Activated CD4-positive, alpha-beta T cell treated with anti-CD3 and anti-CD28 coated beads, Interleukin-10, Interleukin-2, amounts not matched to agents 100 ng/mL and 50 ng/mL, durations not matched to agents 16 hours and 8 hours (primary cell): ENCODE results near the gene AFAP1.

ENCODE experiments used
- DNase-seq: peaks from one replicate; pipeline ENCODE4 v3.0.0-alpha.2; 2020

AFAP1 gene

DNA sequence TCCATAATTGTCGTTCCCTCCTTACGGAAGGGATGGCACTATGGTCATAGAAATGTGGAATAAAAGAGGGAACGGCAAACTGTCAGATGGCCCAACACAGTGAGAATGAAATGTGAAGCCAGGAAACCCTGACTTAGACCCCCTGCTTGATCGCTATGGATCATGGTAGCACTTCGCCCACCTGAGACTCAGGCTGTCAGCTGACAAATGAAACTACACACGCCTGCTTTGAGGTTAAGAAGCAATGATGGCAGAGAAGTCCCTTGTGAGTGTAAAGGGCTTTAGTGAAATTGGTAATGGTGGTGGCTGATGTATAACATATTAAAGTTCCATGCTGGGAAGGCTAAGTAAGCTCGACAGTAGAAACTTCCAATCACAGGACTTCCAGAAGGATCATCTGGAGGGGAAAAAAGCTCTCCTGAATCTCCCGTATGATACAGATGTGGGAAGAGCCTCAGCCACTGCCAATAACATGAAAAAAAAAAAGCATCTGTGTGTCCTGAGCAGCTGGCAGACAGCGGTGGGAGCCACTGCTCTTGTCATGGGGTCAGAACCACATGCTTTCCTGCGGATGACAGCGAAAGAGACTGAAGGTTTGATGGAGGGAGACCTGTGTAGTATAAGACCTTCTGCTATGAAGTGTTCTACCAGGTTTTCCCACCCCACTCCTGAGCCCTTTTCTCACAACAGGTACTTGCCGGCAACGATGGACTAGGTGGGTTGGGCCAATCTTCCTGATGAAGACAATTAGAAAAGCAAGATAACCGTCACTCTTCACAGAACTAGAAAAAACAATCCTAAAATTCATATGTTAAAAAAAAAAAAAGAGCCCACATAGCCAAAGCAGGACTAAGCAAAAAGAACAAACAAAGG, 107.6 kb downstream of the AFAP1 start:
- DNase-seq: no peak

GRCh38 chr4:7831330-7831729, 108.3 kb downstream of the AFAP1 start:
- peak; percentile 81 for DNase-seq

- no peak for DNase-seq
Measured at GRCh38 chr4:7830747-7831146, 108.9 kb downstream of the AFAP1 start.

DNA sequence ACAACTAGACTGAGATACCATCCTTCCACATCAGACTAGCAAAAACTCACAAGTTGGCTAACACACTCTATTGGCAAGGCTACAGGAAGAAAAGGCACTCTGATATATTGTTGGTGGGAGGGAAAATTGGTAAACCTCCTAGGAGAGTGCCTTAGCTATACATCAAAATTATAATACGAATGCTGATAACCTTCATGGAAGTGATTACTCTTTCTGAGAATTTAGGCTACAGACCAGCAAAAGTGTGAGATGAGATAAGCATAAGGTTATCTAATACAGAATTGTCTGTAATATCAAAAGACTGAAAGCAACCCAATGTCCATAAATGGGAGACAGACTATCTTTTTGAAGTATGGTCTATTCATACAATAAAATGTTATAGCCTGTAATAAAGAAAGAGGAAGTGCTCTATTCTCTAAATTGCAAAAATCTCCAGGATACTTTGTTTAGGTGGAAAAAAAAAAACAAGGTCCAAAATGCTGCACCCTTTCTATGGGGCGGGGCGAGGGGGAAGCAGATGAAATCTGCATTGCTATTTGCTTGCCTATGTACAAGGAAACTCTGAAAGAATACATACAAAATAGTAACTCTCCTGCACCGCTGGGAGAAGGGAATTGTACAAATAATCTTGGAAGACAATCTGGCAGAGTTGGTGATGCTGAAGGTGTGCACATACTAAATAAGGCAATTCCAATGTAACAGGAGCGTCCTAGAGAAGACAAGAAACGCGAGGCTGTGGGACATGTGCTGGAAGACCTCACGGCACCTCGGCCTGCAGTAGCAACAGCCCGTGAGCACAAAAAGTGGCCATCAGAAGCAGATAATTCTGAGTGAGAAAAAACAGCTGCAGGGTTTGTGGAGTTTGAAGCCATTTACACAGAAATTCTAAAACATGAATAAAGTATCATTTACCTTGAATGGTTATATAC, 109.7 kb downstream of the AFAP1 start:
- peak; percentile 46 for DNase-seq

- no peak for DNase-seq
Measured at GRCh38 chr4:7828793-7829301, 110.8 kb downstream of the AFAP1 start.

DNA sequence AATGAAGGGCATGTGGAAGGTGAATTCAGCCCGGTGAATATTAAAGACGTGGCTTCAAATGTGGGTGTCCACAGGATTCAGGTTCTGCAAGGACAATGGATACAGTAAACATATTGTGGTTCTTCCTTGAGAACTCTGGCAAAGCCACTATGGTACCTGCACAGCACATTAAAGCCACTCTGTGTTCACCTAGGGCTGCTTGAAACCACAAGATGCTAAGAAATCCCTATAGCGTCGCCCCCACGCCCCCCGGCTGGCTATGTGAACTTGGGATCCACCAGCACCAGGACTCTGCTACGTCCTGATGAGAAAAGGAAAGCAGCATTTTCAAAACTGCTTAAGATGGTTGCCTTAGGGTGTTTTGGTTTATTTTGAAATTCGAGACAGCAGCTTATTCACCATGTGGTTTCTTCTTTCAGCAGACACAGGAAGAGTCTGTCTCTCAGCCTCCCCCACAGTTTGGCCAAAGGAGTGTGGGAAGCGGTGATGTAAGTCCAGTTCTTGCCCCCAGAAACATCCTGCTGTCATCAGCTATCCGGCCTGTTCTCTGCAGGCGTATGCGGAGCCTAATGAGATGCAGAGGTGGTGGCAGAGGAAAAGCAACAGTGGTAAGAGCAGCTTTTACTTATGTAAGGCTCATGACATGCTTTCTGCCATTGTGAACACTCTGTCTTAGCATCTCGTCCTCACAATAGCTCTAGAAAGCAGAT, 111.5 kb downstream of the AFAP1 start:
- DNase-seq: peak; percentile 81

DNA sequence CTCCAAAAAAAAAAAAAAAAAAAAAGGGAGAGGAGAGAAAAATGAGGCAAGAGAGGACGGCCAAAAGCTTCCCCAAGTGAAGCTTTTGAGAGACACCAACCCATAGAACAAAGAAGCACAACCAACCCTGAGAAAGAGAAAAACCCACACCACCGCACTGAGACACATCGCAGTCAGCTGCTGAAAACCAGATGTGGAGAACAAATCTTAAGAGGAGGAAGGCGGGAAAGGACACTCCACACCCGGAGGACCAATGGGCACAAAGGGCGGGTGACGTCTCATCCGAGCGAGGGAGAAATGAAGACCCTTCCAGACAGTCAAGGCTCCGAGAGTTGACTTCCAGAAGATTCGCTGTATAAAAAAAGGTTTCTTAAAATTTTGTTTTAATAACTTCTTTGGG, 112.1 kb downstream of the AFAP1 start:
- DNase-seq: no peak

GRCh38 chr4:7826909-7827306, 112.8 kb downstream of the AFAP1 start:
- no peak for DNase-seq

DNA sequence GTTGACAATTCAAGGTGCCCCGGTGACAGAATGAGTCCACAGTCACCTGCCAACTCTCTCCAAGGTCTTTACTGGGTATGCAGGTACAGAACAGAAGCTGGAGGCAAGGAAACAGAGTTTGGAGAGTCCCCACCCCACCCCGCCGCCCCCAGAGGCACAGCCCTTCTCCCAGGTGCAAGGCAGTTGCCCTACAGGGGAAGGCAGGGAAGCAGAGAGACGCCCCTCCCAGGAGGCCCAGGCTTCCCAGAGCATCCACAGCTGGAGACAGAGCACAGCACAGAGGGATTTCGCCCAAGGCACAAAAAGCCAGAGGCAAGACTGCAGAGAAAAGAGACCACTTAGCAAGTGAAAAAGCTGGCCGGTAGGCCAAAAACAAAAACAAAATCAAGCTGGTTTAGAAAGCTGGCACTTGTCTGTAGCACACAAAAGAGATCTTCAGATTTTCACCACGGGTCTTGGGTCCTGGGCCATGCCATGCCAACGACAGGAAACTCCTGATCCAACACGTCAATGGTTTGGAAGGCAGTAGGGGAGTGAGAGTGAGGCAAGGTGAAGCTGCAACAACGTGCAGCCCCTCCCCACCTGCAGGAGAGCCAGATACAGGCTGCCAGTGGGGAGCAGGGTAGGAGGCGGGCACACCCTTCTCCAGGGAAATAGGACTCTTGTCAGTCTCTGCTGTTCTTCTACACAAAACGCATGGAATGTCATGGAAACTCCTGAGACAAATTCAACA, 113.3 kb downstream of the AFAP1 start:
- no peak for DNase-seq

GRCh38 chr4:7824218-7824617, 115.4 kb downstream of the AFAP1 start:
- DNase-seq: no peak

DNA sequence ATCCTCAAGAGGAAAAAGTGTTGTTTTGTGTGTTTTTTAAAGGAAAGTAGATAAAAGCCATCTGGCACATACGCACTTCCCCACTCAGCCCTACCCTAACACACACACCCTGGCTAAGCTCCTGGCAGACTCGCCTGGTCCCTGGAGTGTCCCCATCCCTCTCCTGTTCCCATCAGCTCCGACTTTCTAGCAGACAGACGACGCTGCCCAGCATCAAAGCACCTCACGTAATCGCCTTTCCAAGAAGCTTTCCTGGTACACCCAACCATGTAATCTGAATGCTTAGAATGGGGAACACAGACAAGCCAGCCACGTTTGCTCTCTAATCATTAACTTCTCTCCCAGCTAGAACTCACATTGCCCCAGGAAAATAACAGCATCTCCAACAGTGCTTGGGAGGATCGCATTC, 116.2 kb downstream of the AFAP1 start:
- DNase-seq: no peak

- DNase-seq: no peak
Measured at GRCh38 chr4:7822877-7823276, 116.8 kb downstream of the AFAP1 start.

DNA sequence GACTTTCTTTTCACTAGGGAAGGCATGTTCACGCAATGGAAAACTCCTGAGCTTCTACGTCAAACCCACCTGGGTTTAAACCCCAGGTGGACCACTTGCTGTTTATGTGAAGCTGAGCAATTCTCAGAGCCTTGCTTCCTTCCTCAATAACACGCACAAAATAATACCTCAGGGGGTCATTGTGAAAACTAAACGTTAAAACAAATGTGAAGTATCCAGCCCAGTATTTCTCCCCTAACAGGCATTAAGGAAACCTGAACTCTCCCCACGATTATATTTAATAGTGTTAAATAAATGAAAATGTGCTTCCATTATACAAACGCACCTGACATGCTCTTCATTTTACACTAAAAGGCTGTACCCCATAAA, 117.5 kb downstream of the AFAP1 start:
- DNase-seq: no peak

DNA sequence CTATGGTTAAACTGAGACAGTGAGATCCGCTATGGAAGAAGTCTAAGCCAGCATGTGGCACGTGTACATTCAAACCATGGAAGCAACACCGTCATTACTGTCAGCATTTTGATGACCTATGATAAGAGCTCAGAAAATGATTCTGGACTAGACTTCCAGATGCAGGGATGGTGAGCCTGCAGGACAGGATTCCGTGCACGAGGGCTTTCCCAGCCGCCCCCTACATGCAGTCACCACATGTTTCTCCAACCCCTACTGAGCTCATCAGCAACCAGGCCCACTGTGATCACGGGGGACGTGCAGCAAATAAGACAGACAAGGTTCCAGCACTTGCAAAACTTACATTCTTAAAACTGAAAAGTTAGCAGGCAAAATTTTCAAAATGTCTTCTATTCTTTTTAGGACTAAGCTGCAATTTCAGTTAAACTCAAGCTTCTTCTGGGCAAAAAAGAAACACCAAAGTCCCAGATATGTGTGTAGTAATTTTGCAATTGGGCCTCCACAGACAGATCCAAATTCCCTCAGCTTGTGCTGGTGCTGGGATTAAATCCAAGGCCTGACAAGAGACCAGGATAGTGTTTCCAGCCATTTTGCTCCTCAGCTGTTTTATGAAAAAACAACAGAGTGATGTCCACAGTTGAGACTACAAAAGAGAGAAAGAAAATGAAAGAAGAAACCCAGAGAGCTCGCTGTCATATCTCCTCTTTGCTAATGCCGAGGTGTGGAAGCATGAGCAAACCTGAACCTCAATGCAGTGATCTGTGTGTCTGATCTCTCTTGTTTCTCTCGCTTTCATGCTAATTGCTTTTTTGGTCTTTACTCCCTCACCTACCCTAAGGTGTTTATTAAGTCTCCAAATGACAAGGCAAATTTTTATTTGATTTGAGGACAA, 118.2 kb downstream of the AFAP1 start:
- DNase-seq: peak; percentile 24

DNA sequence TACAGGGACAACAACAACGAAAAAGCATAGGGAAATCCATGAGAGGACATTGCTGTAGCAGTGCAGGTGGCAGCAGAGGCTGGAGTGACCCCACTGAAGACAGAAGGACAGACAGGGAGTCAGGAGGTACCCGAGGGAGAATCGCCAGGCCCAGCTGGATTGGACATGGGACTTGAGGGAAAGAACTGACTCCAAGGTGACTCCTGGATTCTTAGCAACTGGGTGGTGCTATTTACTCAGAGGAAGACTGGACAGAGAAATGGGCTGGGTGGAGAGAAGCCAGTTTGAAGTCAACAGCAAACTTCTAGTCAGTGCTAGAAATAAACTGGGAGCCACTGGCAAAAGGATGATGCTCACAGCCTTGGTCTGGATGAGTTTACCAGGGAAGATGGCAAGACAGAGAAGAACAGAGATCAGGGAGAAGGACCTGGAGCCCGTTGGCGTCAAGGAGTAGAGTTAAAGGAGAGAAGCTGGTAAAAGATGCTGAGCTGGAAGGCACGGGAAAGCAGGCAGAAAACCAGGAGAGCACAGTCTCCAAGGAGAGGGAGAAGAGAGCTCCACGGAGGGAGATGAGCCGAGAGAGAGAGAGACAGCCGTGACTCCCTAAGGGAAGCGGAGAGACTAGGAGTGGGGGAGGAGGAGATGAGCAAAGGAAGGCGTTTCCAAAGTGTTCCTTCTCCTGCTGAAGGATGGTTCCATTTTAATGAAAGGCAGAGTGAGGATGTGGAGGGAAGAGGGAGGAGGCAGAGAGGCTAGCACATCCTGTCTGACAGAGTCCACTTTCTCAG, 119.4 kb downstream of the AFAP1 start:
- no peak for DNase-seq

DNA sequence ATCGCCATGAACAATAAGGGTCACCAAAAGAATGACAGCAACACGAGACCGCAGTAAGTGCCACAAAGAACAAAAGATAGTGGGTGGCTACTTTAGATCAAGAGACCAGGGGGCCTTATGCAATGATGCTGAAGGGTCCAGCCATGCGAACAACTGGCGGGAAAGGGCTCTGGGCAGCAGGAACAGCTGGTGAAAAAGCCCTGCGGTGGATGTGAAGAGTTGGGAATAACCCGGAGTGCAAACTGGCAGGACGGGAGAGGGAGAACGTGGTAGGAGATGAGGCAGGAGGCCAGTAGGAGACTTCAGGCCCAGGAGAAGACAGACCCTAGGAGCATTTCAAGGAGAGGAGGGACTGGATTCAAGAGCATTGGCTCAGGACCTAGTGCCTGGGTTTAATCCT, 120.2 kb downstream of the AFAP1 start:
- no peak for DNase-seq

- no peak for DNase-seq
Measured at GRCh38 chr4:7818399-7818911, 121.2 kb downstream of the AFAP1 start.

DNA sequence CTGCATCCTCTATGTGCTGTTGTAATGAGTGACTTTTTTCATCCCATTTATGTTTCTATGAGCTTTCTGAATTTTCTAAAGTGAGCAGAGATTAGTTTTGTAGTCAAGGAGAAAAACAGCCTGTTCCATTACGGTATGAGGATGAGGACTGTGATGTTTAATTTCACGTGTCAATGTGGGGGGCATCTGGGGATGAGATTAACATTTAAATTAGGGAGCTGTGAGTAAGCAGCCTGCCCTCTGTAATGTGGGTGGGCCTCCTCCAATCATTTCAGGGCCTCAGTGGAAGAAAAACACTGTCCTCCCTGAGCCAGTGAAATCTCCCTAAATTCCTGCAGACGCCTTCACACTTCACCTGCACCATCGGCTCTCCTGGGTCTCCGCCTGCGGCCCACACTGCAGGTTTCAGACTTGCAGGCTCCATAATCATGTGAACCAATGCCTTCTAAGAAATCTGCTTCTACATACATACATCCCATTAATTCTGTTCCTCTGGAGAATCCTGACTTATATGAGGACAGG, 121.7 kb downstream of the AFAP1 start:
- DNase-seq: no peak

DNA sequence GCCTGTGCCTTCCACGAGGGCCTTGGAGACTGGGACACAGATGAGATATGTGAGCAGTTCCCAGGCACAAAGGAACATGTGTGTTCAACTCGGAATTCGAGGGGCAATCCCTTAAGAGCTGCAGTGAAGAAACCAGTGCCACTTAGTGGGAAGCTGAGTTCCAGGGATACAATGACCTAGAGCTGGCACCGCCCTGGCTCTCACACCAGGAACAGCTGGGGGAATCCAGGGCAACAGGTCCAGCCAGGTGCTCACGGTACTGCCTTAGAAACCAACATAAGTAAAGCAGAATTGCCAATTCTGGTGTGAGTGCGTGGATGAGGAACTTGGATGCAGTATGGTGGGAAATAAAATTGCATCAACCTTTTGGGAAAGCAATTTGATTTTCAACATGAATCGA, 122.9 kb downstream of the AFAP1 start:
- DNase-seq: no peak

GRCh38 chr4:7815981-7816380, 123.7 kb downstream of the AFAP1 start:
- no peak for DNase-seq
